ENCODE results near the gene PLCB1.

GRCh38 chr20:8640461-8640860 is 508.4 kb downstream of the PLCB1 start:
- no peak for TF ChIP-seq CTCF (conservative IDR thresholded peaks at IDR 0.05; ENCODE audit: low read depth in 2 of 2)
- no peak for TF ChIP-seq POLR2AphosphoS5 (IDR thresholded peaks at IDR 0.05; ENCODE audit: low read depth)
- no peak for TF ChIP-seq REST (IDR thresholded peaks at IDR 0.05; ENCODE audit: unreplicated experiment)
- TF ChIP-seq EZH2 (IDR thresholded peaks at IDR 0.05; ENCODE audit: low read depth, unreplicated experiment): no peak
- no peak for TF ChIP-seq ZNF462 (CRISPR knock-in tag; IDR thresholded peaks at IDR 0.05)
- TF ChIP-seq CREB1 (CRISPR knock-in tag; IDR thresholded peaks at IDR 0.05; ENCODE audit: low read depth): no peak
- TF ChIP-seq STAT1 (IDR thresholded peaks at IDR 0.05; ENCODE audit: unreplicated experiment): no peak
